SK-N-MC (cell line): Measurements from ENCODE around the gene DSCAML1.

Source experiments
- EZH2 ChIP-seq: fragments of 200-600 bp; sonication (generic); IDR thresholded peaks from one replicate; pipeline ENCODE4 v1.6.1; 2017; ENCODE audit warnings: antibody characterized with exemption
- FOXP2 ChIP-seq: optimal IDR thresholded peaks from 2 replicates; pipeline ENCODE3; 2011; ENCODE audit warnings: mild to moderate bottlenecking, moderate library complexity; ENCODE audit not compliant: insufficient read depth; ENCODE audit errors: extremely low read length, control extremely low read depth
- POLR2AphosphoS5 ChIP-seq: IDR thresholded peaks from 2 replicates; pipeline ENCODE4 v1.6.1; 2012; ENCODE audit warnings: mild to moderate bottlenecking, low read depth, low read length, borderline replicate concordance

GRCh38 chr11:117829369-117829725 is 32.3 kb upstream of the DSCAML1 start:
- no peak for TF ChIP-seq POLR2AphosphoS5
- no peak for TF ChIP-seq EZH2
- no peak for TF ChIP-seq FOXP2
